Stimulated activated CD4-positive, alpha-beta T cell treated with anti-CD3 and anti-CD28 coated beads, Interleukin-1b, Interleukin-23, amount 100 ng/mL, for 1 hour (primary cell): Measurements from ENCODE around the gene CCDC81.
"Not testable (repeated sequence)": the region's sequence is repeated elsewhere in the genome, so short reads cannot be mapped to it uniquely, and the experiment has no call there.

Source experiments
- DNase-seq, 2 donors: peaks; one replicate each; pipeline ENCODE4 v3.0.0-alpha.2; 2020; ENCODE audit warnings: low read depth in 2 of 2

CCDC81 gene

GRCh38 chr11:86374586-86374985, at the start of gene CCDC81:
CCDC81 (plus strand) TSS chr11:86374887; CDS start chr11:86375164, 277 bp downstream.
- DNase-seq: no peak

DNA sequence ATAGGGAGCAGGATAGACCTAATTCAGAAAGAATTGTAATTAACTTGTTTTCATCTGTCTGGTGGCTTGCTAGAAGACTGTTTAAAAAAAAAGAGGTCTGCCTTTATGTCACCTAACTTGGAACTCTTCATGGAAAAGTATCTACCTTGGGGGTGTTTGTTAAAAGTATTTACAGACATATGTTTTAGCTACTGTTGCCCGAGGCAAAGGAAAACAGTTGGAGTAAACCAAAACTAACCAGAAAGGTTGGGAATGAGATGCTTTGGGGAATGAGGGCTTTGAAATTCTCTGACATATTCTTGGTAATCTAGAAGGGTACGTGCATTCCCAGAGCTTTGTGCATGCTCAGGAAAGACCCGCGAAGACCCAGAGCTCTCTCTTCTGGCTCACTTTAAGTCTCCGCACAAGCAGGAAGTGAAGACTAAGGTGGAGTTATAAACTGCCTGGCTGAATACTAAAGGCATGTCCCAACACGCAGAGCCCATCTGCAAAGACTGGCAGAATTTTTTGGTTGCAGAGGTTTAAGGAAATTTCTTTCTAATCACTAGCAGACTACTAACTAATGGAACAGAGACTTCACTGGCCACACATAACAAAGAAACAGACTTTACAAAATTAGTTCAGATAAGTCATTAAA, 39.4 kb upstream of the CCDC81 start:
- no peak for DNase-seq

DNA sequence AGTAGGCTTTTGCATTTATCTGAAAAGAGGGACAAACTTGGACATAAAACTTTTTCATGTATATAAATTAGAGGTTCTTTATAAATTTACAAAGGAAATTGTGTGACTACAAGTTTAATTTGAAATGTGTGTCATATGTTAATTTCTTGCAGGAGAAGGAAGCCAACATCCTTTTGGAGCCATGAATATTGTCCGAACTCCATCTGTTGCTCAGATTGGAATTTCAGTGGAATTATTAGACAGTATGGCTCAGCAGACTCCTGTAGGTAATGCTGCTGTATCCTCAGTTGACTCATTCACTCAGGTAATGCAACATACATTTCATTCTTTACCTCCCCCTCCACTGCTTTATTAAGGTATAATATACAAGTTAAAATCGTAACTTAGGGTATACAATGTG, 37.5 kb upstream of the CCDC81 start:
- no peak for DNase-seq

DNA sequence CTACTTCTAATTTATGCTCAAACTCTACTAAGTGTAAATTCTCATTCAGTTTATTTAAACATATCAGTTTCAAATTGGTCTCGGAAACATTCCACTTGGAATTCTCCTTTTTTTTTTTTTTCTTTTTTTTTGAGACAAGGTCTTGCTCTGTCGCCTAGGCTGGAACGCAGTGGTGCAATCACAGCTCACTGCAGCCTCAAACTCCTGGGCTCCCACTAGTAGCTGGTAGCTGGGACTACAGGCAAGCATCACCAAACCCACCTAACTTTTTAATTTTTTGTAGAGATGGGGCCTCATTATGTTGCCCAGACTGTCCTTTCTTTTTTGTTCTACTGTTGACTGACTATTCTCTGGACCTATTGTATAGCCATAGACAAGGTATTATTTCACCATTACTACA, 33.3 kb upstream of the CCDC81 start:
- DNase-seq: no peak

DNA sequence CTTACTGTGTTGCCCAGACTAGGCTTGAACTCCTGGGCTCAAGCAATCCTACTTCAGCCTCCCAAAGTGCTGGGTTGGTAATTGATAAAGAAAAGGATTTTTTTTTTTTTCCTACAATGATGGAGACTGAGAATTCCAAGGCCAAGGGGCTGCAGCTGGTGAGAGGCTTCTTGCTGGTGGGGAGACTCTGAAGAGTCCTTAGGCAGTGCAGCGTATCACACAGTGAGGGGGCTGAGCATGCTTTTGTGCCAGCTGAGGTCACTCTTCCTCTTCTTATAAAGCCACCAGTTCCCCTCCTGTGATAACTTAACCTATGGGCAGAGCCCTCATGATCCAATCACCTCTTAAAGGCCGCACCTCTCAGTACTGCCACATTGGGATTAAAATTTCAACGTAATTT, 28.2 kb upstream of the CCDC81 start:
- no peak for DNase-seq

DNA sequence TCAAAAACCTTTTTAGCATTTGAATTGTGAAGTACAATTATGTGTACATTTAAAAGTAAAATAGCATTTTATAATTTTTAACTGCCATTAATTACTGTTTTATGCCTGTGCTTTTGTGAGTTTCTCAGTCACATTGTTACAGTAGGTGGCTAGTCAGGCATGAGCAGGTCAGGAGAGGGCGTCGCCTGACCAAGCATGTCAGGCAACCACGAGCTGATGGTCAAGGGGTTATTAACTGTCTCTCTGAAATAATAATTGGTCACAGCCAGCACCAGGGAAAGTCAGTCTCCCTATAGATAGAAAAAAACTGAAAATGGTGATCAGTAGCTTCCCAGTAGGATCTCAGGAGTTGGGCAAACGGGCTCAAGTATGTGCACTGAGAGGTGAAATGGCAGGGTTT, 19.4 kb upstream of the CCDC81 start:
- no peak for DNase-seq

DNA sequence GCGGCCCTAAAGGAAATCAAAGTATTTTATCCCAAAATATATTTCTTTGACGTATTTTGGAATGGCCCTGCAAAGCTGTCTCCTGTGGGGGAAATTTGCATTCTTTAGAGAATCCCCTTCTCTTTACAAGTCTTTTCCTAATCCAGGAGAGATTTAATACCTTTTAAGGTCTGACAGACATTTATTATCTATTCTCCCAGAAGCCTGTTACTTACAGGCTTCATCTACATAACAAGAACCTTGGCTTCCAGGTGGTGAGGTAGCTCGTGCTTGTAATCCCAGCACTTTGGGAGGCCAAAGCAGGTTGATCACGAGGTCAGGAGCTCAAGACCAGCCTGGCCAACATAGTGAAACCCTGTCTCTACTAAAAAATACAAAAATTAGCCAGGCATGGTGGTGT, 17.3 kb upstream of the CCDC81 start:
- DNase-seq: not testable (repeated sequence)

DNA sequence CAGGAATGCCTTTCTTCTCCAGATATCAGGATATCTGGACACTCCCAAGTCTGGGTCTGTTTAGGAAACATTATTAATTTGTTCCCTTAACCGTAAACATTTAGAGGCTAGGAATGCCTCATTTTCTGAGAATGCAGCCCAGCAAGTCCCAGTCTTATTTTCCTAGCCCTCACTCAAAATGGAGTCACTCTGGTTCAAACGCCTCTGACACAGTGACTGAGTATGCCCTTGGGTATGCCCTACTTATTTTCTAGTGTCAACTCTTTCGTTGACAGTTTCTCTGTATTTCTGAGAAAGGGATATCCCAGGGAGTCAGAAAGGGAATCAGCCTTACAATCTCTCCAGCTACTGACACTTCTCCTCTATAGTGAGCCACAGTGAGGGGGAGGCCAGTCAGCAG, 16.0 kb upstream of the CCDC81 start:
- DNase-seq: no peak

GRCh38 chr11:86360775-86361395, 13.8 kb upstream of the CCDC81 start:
- no peak for DNase-seq

DNA sequence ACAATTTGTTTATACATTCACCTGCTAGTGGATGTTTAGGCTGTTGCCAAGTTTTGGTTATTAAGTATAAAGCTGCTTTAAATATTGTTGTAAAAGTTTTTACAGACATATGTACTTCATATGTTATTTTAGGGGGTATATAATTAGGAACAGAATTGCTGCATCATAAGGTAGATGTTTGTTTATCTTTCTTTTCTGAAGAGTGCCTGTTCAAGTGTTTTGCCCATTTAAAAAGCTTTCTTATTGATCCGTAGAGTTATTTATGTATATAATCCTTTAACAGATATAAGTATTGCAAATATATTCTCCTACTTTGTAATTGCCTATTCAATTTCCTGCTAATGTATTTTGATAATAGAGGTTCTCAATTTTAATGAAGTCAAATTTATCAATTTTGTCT, 11.3 kb upstream of the CCDC81 start:
- no peak for DNase-seq

- no peak for DNase-seq
These were observed 9.1 kb upstream of the CCDC81 start for GRCh38 chr11:86365546-86365945.

GRCh38 chr11:86369668-86370067, 5.0 kb upstream of the CCDC81 start:
- DNase-seq: no peak

GRCh38 chr11:86370171-86370570, 4.5 kb upstream of the CCDC81 start:
- no peak for DNase-seq

DNA sequence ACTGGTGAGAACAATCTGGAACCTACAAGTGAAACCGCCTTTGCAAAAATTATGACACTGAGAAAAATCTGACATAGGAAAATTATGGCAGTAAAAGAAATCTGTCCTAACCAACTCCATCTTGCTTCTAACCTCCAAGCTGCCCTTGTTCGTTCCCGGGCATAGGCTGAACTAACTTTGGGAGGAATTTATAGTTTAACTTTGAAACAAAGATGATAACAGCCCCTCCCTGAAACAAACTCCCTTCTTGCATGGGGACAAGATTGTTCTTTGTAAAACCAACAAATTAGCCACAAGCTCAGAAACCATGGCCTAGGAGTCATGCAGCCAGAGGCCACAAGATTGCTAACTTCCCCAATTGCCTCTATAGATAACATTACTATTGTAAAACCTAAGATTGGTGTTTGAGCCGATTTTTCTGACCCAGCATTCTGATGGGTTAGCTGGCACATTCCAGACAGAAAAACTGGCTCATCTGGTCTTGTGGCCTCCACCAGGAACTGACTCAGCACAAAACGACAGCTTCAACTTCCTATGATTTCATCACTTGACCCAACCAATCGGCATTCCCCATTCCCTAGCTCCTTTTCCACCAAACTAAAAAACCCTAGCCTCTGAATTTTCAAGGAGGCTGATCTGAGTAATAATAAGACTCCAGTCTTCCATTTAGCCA, 3.6 kb upstream of the CCDC81 start:
- DNase-seq: no peak

- no peak for DNase-seq
These were observed 2.6 kb upstream of the CCDC81 start for GRCh38 chr11:86372041-86372440.

GRCh38 chr11:86372586-86372985, 2.1 kb upstream of the CCDC81 start:
- DNase-seq: no peak

DNA sequence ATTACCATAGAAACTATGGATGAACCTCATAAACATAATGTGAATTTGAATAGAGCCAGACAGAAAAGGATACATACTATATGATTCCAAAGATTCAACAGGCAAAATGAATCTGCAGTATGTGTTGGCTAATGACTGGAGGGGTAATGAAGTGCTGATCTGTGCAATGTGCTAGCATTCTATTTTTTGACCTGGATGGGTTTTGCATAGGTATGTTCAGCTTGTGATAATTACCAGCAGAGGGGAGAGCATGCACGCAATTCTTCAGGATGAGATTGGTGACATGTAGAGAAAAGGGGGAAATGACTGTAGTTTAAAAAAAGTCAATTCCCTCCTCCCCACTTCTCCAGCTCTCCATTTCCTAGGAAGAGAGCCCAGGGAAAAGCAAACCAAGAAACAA, 618 bp upstream of the CCDC81 start:
- no peak for DNase-seq

DNA sequence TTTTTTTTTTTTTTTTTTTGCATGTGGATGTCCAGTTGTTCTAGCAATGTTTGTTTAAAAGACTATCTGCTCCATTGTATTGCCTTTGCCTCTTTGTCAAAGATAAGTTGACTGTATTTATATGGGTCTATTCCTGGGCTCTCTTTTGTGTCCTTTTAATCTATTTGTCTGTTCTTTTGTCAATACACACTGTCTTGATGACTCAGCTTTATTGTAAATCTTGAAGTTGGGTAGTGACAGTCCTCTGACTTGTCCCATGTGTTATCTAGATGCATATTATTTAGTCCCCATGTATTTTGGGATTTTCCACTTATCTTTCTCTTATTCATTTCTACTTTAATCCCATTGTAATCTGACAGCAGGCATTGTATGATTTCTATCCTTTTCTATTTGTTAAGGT, 3.3 kb downstream of the CCDC81 start:
- no peak for DNase-seq

DNA sequence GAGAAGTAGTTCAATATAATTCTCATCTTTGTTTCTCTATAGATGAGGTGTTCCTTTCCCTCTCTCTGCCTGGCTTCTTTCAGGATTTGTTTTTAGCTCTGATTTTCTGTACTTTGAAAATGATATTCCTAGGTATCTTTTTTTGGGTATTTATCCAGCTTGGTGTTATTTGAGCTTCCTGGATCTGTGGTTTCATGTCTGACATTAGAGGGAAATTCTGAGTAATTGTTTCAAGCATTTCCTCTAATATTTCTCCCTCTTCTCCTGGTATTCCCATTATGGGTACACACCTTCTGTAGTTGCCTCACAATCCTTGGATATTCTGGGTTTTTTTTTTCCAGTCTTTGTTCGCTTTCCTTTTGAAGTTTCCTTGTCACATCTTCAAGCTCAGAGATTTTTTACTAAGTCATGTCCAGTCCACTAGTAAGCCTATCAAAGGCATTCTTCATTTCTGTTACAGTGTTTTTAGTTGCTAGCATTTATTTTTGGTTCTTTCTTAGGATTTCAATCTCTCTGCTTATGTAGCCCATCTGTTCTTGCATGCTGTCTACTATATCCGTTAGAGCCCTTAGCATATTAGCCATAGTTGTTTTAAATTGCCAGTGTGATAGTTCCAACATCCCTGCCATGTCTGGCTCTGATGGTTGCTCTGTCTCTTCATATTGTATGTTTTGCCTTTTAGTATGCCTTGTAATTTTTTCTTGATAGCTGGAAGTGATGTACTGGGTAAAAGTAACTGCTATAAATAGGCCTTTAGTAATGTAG, 5.8 kb downstream of the CCDC81 start:
- DNase-seq: no peak

DNA sequence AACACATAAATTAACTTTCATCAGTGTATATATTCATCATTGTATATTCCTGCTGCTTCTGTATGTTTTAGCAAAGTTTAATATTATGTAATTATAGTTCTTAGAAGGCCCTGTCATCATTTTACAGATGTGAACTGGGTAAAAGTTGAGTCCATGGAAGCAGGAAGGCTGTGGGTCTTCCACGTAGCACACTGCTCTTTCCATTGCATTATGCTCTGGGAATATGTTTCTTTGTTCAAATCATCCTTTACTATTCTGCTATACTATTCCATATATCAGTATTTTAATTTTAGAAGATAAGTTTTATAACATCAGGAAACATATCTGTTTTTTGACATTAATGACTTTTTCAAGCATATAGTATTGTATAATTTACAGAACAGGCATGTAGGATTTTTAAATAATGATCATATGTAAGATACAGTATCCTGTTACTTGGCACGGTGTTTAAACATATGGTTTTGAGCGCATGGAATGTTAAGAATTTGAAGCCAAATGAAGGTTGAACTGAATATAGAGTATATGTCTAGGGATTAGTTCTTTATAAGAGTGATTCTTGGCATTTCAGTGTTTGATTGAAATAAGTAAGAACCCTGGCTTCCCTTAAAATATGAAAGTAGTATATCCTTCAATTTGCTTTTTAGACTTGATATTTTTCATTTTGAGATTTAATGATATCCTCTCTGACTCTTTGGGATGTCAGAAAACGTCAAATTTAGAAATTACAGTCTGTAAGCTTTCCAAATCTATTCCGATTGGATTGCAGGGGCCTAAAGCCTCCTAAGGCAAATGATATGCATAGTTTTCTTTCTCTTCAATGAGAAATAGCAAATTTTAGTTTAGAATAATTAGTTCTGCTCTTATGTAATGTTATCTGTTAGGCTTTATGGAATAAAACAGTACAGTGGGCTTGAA, 8.6 kb downstream of the CCDC81 start:
- DNase-seq: no peak

- DNase-seq: no peak
These were observed 11.6 kb downstream of the CCDC81 start for GRCh38 chr11:86386283-86386682.

GRCh38 chr11:86386746-86387145, 12.1 kb downstream of the CCDC81 start:
- DNase-seq: no peak
